MG63 (cell line): ENCODE data around the gene CLSTN2. TPM values are rescaled to one million over a fixed set of nuclear protein-coding genes. Genes with fewer than 3 reads are reported as not detected.

Experiments used
- DNase-seq: peaks from one replicate; pipeline ENCODE4 v3.0.0-alpha.2; 2020
- H3K27me3 ChIP-seq: fragments of 250-450 bp; sonication (Bioruptor Pico); 2 replicates; pipeline ENCODE4 v1.5.1; 2020; ENCODE audit warnings: mild to moderate bottlenecking, moderate library complexity
- H3K36me3 ChIP-seq: fragments of 250-450 bp; sonication (Bioruptor Pico); 2 replicates; pipeline ENCODE4 v1.5.1; 2020; ENCODE audit warnings: mild to moderate bottlenecking, moderate library complexity
- H3K4me3 ChIP-seq: fragments of 250-450 bp; sonication (Bioruptor Pico); 2 replicates; pipeline ENCODE4 v1.5.1; 2020; ENCODE audit warnings: mild to moderate bottlenecking, moderate library complexity
- H3K9me3 ChIP-seq: fragments of 250-450 bp; sonication (Bioruptor Pico); 2 replicates; pipeline ENCODE4 v1.5.1; 2020; ENCODE audit warnings: mild to moderate bottlenecking, moderate library complexity
- total RNA-seq: library from RNA; depleted of rRNA; stranded (reverse); fragments of >200 nt; shearing (Covaris generic); gene quantifications from 2 replicates; pipeline ENCODE4 v1.2.3, GENCODE V29; 2014; ENCODE audit warnings: low replicate concordance

Gene CLSTN2
- total RNA-seq, 1 experiment from 2014 or later, result 1.7 TPM

- Histone ChIP-seq H3K9me3 (no peaks in the 10 kb centered on the region), H3K27me3 (no peaks in the 10 kb centered on the region), H3K36me3 (no peaks in the 10 kb centered on the region), H3K4me3 (no peak overlapping the region)
- DNase-seq, result no peak
These were observed 639.4 kb downstream of the CLSTN2 start for GRCh38 chr3:140574375-140574774.

GRCh38 chr3:140576449-140576848, 641.5 kb downstream of the CLSTN2 start:
- Histone ChIP-seq H3K9me3 (no peaks in the 10 kb centered on the region), H3K4me3 (no peak overlapping the region), H3K27me3 (no peaks in the 10 kb centered on the region), H3K36me3 (no peaks in the 10 kb centered on the region)
- DNase-seq, result no peak

GRCh38 chr3:140577911-140578310, 642.9 kb downstream of the CLSTN2 start:
- no peaks in the 10 kb centered on the region for H3K36me3 ChIP-seq
- H3K27me3 ChIP-seq, result no peaks in the 10 kb centered on the region
- DNase-seq, result no peak
- H3K4me3 ChIP-seq, result no peak overlapping the region
- H3K9me3 ChIP-seq, result no peaks in the 10 kb centered on the region

- no peak overlapping the region for H3K4me3 ChIP-seq
- no peaks in the 10 kb centered on the region for H3K9me3 ChIP-seq
- DNase-seq, result no peak
- no peaks in the 10 kb centered on the region for H3K36me3 ChIP-seq
- H3K27me3 ChIP-seq, result no peaks in the 10 kb centered on the region; the same call in 1 of the 2 replicates
These were observed 644.3 kb downstream of the CLSTN2 start for GRCh38 chr3:140579260-140579659.

GRCh38 chr3:140580746-140581145, 645.8 kb downstream of the CLSTN2 start:
- Histone ChIP-seq H3K27me3 (peaks cover 4% of the 10 kb centered on the region; the same call in 1 of the 2 replicates), H3K36me3 (no peaks in the 10 kb centered on the region), H3K4me3 (no peak overlapping the region), H3K9me3 (no peaks in the 10 kb centered on the region)
- DNase-seq, result no peak

- no peak for DNase-seq
- H3K36me3 ChIP-seq, result no peaks in the 10 kb centered on the region
- peaks cover 19% of the 10 kb centered on the region for H3K27me3 ChIP-seq
These were observed 649.6 kb downstream of the CLSTN2 start for GRCh38 chr3:140584549-140584948.

GRCh38 chr3:140585828-140586227, 650.8 kb downstream of the CLSTN2 start:
- DNase-seq, result no peak
- H3K27me3 ChIP-seq, result peaks cover 19% of the 10 kb centered on the region
- no peak overlapping the region for H3K4me3 ChIP-seq

More at GRCh38 chr3:140584549-140584948, 649.6 kb downstream of the CLSTN2 start:
- no peak overlapping the region for H3K4me3 ChIP-seq
- no peaks in the 10 kb centered on the region for H3K9me3 ChIP-seq

GRCh38 chr3:140586311-140586710, 651.3 kb downstream of the CLSTN2 start:
- no peak for DNase-seq
- Histone ChIP-seq H3K27me3 (peaks cover 19% of the 10 kb centered on the region), H3K9me3 (no peaks in the 10 kb centered on the region), H3K4me3 (no peak overlapping the region), H3K36me3 (no peaks in the 10 kb centered on the region)

More at GRCh38 chr3:140585828-140586227, 650.8 kb downstream of the CLSTN2 start:
- Histone ChIP-seq H3K36me3 (no peaks in the 10 kb centered on the region), H3K9me3 (no peaks in the 10 kb centered on the region)

- no peak for DNase-seq
- H3K4me3 ChIP-seq, result no peak overlapping the region
- H3K9me3 ChIP-seq, result no peaks in the 10 kb centered on the region
- peaks cover 21% of the 10 kb centered on the region for H3K27me3 ChIP-seq
- H3K36me3 ChIP-seq, result no peaks in the 10 kb centered on the region
These were observed 653.6 kb downstream of the CLSTN2 start for GRCh38 chr3:140588558-140588957.

GRCh38 chr3:140593766-140594165, 658.8 kb downstream of the CLSTN2 start:
- DNase-seq, result no peak

GRCh38 chr3:140595295-140595694, 660.3 kb downstream of the CLSTN2 start:
- Histone ChIP-seq H3K27me3 (peaks cover 6% of the 10 kb centered on the region; the same call in 1 of the 2 replicates), H3K9me3 (no peaks in the 10 kb centered on the region), H3K4me3 (no peak overlapping the region), H3K36me3 (no peaks in the 10 kb centered on the region)
- DNase-seq, result no peak

More at GRCh38 chr3:140593766-140594165, 658.8 kb downstream of the CLSTN2 start:
- H3K27me3 ChIP-seq, result peaks cover 6% of the 10 kb centered on the region; the same call in 1 of the 2 replicates
- no peaks in the 10 kb centered on the region for H3K36me3 ChIP-seq
- H3K4me3 ChIP-seq, result no peak overlapping the region
- no peaks in the 10 kb centered on the region for H3K9me3 ChIP-seq

- DNase-seq, result no peak
- Histone ChIP-seq H3K4me3 (no peak overlapping the region), H3K27me3 (peaks cover 3% of the 10 kb centered on the region; the same call in 1 of the 2 replicates), H3K9me3 (no peaks in the 10 kb centered on the region), H3K36me3 (no peaks in the 10 kb centered on the region)
These were observed 662.4 kb downstream of the CLSTN2 start for GRCh38 chr3:140597364-140597763.

- Histone ChIP-seq H3K36me3 (no peaks in the 10 kb centered on the region), H3K9me3 (no peaks in the 10 kb centered on the region), H3K27me3 (peaks cover 3% of the 10 kb centered on the region; the same call in 1 of the 2 replicates), H3K4me3 (no peak overlapping the region)
- no peak for DNase-seq
These were observed 662.8 kb downstream of the CLSTN2 start for GRCh38 chr3:140597792-140598191.

- DNase-seq, result no peak
- Histone ChIP-seq H3K4me3 (no peak overlapping the region), H3K36me3 (no peaks in the 10 kb centered on the region), H3K27me3 (0 out of 2 replicates have a peak, but pooled peaks cover 3% of the 10 kb centered on the region), H3K9me3 (no peaks in the 10 kb centered on the region)
These were observed 664.0 kb downstream of the CLSTN2 start for GRCh38 chr3:140599009-140599408.

- H3K36me3 ChIP-seq, result no peaks in the 10 kb centered on the region
- DNase-seq, result no peak
- H3K4me3 ChIP-seq, result no peak overlapping the region
- H3K27me3 ChIP-seq, result 0 out of 2 replicates have a peak, but pooled peaks cover 3% of the 10 kb centered on the region
- H3K9me3 ChIP-seq, result no peaks in the 10 kb centered on the region
These were observed 664.5 kb downstream of the CLSTN2 start for GRCh38 chr3:140599496-140599895.

GRCh38 chr3:140601881-140602280, 666.9 kb downstream of the CLSTN2 start:
- Histone ChIP-seq H3K27me3 (no peaks in the 10 kb centered on the region), H3K36me3 (no peaks in the 10 kb centered on the region), H3K9me3 (no peaks in the 10 kb centered on the region), H3K4me3 (no peak overlapping the region)
- no peak for DNase-seq

GRCh38 chr3:140602781-140603180, 667.8 kb downstream of the CLSTN2 start:
- no peak overlapping the region for H3K4me3 ChIP-seq
- H3K9me3 ChIP-seq, result 0 out of 2 replicates have a peak, but pooled peaks cover 2% of the 10 kb centered on the region
- DNase-seq, result no peak
- H3K27me3 ChIP-seq, result 0 out of 2 replicates have a peak, but pooled peaks cover under 1% of the 10 kb centered on the region
- H3K36me3 ChIP-seq, result no peaks in the 10 kb centered on the region

GRCh38 chr3:140603766-140604165, 668.8 kb downstream of the CLSTN2 start:
- Histone ChIP-seq H3K36me3 (no peaks in the 10 kb centered on the region), H3K27me3 (peaks cover 3% of the 10 kb centered on the region; the same call in 1 of the 2 replicates), H3K4me3 (no peak overlapping the region), H3K9me3 (0 out of 2 replicates have a peak, but pooled peaks cover 2% of the 10 kb centered on the region)
- no peak for DNase-seq
